ENCODE results near the gene NRAP.

NRAP gene

DNA sequence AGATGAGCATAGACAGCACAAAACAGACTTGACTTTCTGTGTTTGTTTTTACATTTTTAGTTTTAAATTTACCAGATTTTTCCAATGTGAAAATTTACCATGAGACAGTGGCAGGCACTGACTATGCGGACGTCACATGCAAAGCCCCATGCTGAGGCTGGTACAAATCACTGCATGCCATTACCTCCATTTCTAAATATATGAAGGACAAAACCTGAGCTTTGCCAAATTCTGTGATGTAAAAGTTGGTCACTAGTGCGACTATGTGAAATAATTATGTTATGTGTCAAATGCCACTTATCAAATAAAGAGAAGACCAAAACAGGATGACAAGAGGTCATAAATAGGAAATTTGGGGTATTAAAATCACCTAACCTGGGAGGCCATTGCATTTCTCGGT, 22.1 kb downstream of the NRAP start:
- TF ChIP-seq, protein P1, sequence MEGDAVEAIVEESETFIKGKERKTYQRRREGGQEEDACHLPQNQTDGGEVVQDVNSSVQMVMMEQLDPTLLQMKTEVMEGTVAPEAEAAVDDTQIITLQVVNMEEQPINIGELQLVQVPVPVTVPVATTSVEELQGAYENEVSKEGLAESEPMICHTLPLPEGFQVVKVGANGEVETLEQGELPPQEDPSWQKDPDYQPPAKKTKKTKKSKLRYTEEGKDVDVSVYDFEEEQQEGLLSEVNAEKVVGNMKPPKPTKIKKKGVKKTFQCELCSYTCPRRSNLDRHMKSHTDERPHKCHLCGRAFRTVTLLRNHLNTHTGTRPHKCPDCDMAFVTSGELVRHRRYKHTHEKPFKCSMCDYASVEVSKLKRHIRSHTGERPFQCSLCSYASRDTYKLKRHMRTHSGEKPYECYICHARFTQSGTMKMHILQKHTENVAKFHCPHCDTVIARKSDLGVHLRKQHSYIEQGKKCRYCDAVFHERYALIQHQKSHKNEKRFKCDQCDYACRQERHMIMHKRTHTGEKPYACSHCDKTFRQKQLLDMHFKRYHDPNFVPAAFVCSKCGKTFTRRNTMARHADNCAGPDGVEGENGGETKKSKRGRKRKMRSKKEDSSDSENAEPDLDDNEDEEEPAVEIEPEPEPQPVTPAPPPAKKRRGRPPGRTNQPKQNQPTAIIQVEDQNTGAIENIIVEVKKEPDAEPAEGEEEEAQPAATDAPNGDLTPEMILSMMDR (IDR thresholded peaks at IDR 0.05; ENCODE audit: low read depth, low read length), result no peak

DNA sequence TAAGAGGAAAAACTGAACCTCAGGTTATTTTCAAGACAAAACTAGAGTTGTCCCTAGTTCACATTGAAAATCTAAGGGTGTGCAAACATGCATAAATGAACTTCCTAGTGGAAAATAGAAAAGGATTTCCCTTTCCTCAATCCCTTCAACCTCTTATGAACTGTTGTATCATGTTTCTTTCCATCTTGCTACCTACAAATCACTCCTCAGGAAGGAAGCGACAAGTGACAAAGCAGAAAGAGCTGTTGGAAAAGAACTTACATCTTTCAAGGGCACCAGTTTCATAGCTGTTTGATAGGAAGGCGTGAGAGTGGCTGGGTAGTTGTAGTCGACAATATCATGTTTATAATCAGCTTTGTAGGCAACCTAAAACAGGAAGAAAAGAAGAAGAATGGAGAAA, 23.9 kb downstream of the NRAP start:
- TF ChIP-seq, protein P1 (IDR thresholded peaks at IDR 0.05; ENCODE audit: low read depth, low read length), result no peak
- H3K4me3 ChIP-seq (ENCODE audit: low read depth, low read length), result no peak overlapping the region

More for the DNA sequence above, 22.1 kb downstream of the NRAP start:
- H3K4me3 ChIP-seq (ENCODE audit: low read depth, low read length), result no peak overlapping the region

DNA sequence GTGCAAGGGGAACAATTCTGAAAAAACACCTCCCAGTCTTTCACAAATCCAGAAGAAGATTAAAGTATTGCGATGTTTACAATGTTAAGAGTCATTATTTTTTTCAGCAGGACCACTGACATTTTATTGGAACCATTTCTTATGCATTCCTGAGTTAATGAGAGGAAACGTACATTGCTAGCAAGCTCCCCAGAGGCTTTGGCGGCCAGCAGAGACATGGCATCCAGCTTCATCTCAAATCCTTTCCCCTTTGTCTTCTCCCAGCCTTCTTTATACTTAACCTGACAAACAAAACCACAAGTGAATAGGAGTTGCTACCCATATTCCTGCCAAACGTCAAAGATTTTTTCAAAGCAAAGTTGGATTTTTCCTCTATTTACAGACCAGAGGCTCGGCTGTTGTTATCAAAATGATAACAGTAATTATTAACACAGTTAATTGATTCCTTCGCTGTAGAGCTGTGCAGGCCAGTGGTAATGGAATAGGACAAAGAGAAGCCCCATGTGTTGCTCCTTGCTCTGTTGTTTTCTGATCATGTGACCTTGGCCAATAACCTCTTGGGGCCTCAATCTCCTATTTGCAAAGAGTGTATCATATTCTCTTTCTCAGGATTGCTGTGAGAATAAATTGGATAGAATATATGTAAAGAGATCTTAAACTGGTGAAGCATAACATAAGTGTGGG, 32.0 kb downstream of the NRAP start:
- TF ChIP-seq, protein P1 (IDR thresholded peaks at IDR 0.05; ENCODE audit: low read depth, low read length), result no peak
- H3K4me3 ChIP-seq (ENCODE audit: low read depth, low read length), result no peak overlapping the region

DNA sequence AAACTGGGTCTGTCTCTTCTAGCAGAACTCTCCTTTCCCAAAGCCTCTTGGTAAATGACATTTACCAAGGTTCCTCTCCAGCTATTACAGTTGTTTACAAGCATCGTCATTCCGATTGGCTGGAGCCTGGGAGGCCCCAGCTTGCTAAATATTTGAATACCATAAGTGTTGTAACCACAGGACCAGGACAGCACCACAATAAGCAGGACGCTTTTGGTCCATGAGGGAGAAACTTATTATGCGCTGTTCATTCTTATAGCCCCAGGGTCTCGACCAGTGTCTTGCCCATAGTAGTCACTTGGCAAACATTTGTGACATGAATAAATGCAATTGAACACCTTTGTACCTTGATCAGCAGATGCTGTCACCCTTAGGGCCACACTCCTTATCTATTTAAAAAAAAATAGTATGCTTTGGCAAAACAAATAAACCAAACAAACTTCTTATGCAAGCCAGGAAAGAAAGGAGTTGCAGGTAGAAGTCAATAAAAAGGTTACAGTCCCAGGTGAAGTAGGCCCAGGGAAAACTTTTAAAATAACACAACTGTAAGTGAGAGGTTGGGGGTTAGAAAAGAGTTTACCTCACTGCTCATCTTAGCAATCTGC, 32.8 kb downstream of the NRAP start:
- TF ChIP-seq, protein P1 (IDR thresholded peaks at IDR 0.05; ENCODE audit: low read depth, low read length), result no peak
- H3K4me3 ChIP-seq (ENCODE audit: low read depth, low read length), result no peak overlapping the region

GRCh38 chr10:113628607-113629153, 35.2 kb downstream of the NRAP start:
- no peak overlapping the region for H3K4me3 ChIP-seq (ENCODE audit: low read depth, low read length)
- TF ChIP-seq, protein P1 (IDR thresholded peaks at IDR 0.05; ENCODE audit: low read depth, low read length), result no peak

- H3K4me3 ChIP-seq (ENCODE audit: low read depth, low read length), result no peak overlapping the region
- TF ChIP-seq, protein P1 (IDR thresholded peaks at IDR 0.05; ENCODE audit: low read depth, low read length), result no peak
These were observed 36.0 kb downstream of the NRAP start for GRCh38 chr10:113627836-113628235.

- no peak overlapping the region for H3K4me3 ChIP-seq (ENCODE audit: low read depth, low read length)
These were observed 37.0 kb downstream of the NRAP start for GRCh38 chr10:113626809-113627355.

More at GRCh38 chr10:113626809-113627355, 37.0 kb downstream of the NRAP start:
- TF ChIP-seq, protein P1 (IDR thresholded peaks at IDR 0.05; ENCODE audit: low read depth, low read length), result no peak

Measured in WI38 (cell line).